Astrocyte of the cerebellum (primary cell): ENCODE measurements around the gene CCNT2.

ENCODE experiments used
- DNase-seq: peaks from one replicate; pipeline ENCODE4 v3.0.0-alpha.2; 2011; ENCODE audit warnings: low read depth
- H3K4me3 ChIP-seq: 2 replicates; pipeline ENCODE4 v1.5.1; 2011; ENCODE audit warnings: mild to moderate bottlenecking, low read depth, low read length, moderate library complexity
- CTCF ChIP-seq: IDR thresholded peaks from 2 replicates; pipeline ENCODE4 v1.5.1; 2012; ENCODE audit warnings: low read length, low read depth, moderate library complexity, mild to moderate bottlenecking; ENCODE audit errors: missing control alignments
- in situ Hi-C: cut with HindIII; loops from 2 replicates; pipeline ENCODE4 v1.10.0; 2017; ENCODE audit warnings: low sequenced_read_pairs

CCNT2 gene

GRCh38 chr2:134985061-134985460 is 66.4 kb downstream of the CCNT2 start:
- no peak for TF ChIP-seq CTCF
- DNase-seq = no peak
- in situ Hi-C loops = no loop called here
- no peak overlapping the region for H3K4me3 ChIP-seq

- DNase-seq = peak; percentile 12
These were observed 70.5 kb downstream of the CCNT2 start for GRCh38 chr2:134988994-134989605.

GRCh38 chr2:134999521-134999920 is 80.9 kb downstream of the CCNT2 start:
- TF ChIP-seq CTCF = no peak
- in situ Hi-C loops = no loop called here

More at GRCh38 chr2:134988994-134989605, 70.5 kb downstream of the CCNT2 start:
- H3K4me3 ChIP-seq = no peak overlapping the region
- in situ Hi-C loops = no loop called here
- TF ChIP-seq CTCF = peak; percentile 34

GRCh38 chr2:135002836-135003235 is 84.2 kb downstream of the CCNT2 start:
- no peak overlapping the region for H3K4me3 ChIP-seq
- in situ Hi-C loops = loop anchor here (5.0 kb wide), 1 partner anchor 704 kb away; no protein-coding TSS in a partner anchor
- TF ChIP-seq CTCF = no peak
- DNase-seq = no peak

More at GRCh38 chr2:134999521-134999920, 80.9 kb downstream of the CCNT2 start:
- DNase-seq = no peak
- H3K4me3 ChIP-seq = no peak overlapping the region

GRCh38 chr2:135004005-135004746 is 85.6 kb downstream of the CCNT2 start:
- DNase-seq = peak; percentile 29
- peak; percentile 97 for TF ChIP-seq CTCF
- H3K4me3 ChIP-seq = no peak overlapping the region
- in situ Hi-C loops = loop anchor here (5.0 kb wide), 1 partner anchor 703 kb away; no protein-coding TSS in a partner anchor

- H3K4me3 ChIP-seq = no peak overlapping the region
- in situ Hi-C loops = no loop called here
- DNase-seq = no peak
- TF ChIP-seq CTCF = no peak
These were observed 87.1 kb downstream of the CCNT2 start for GRCh38 chr2:135005753-135006152.
